ENCODE data around the gene MRPS23.

The MRPS23 gene

DNA sequence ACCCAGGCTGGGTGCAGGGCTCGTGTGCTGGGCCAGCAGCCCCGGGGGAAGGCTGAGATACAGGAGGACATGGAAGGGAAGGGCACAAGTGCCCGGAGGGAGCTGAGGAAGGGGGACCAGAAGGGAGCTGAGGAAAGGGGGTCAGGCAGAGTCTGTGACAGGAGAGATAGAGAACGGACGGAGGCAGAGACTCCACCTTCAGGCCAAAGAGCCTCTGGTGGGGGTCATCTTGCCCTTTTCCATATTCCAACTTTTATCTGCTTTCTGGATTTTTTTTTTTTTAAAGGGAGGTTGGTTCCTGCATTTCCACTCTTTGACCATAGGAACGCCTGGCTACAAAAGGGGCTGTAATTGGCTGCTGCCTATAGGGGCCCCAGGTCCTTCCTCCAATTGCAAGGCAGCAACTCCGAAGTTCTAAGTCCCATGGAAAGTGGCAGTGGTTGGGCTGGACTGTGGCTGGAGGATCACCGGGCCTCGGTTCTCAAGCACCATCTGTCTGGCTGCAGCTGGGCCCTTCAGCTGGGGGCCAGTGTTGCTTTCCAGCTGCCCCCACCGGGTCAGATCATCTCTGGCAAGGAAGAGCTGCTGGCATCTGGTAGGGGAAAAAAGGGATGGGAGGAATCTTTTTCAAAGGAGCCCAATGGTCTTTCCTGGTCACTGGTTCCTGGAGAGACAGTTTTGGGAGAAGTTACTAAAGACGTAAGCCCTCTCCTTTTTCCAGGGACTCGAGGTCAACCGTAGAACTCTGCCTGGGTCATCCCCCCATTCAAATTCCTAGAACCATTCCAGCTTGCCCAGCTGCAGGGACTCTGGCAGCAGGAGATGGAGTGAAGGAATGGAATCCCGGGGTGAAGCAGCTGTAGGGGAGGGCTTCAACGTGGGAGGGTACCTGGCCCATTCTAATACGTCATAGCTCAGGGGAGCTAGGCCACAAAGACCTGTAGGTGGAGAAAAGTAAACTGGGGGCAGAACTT is 13.1 kb upstream of the MRPS23 start:
- H3K4me3 ChIP-seq (ENCODE audit: low read length) = no peak overlapping the region
- DNase-seq (ENCODE audit: low read depth) = no peak
- TF ChIP-seq, protein P1, sequence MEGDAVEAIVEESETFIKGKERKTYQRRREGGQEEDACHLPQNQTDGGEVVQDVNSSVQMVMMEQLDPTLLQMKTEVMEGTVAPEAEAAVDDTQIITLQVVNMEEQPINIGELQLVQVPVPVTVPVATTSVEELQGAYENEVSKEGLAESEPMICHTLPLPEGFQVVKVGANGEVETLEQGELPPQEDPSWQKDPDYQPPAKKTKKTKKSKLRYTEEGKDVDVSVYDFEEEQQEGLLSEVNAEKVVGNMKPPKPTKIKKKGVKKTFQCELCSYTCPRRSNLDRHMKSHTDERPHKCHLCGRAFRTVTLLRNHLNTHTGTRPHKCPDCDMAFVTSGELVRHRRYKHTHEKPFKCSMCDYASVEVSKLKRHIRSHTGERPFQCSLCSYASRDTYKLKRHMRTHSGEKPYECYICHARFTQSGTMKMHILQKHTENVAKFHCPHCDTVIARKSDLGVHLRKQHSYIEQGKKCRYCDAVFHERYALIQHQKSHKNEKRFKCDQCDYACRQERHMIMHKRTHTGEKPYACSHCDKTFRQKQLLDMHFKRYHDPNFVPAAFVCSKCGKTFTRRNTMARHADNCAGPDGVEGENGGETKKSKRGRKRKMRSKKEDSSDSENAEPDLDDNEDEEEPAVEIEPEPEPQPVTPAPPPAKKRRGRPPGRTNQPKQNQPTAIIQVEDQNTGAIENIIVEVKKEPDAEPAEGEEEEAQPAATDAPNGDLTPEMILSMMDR (IDR thresholded peaks at IDR 0.05; ENCODE audit: insufficient read depth, low read depth, low read length, missing control alignments) = no peak

DNA sequence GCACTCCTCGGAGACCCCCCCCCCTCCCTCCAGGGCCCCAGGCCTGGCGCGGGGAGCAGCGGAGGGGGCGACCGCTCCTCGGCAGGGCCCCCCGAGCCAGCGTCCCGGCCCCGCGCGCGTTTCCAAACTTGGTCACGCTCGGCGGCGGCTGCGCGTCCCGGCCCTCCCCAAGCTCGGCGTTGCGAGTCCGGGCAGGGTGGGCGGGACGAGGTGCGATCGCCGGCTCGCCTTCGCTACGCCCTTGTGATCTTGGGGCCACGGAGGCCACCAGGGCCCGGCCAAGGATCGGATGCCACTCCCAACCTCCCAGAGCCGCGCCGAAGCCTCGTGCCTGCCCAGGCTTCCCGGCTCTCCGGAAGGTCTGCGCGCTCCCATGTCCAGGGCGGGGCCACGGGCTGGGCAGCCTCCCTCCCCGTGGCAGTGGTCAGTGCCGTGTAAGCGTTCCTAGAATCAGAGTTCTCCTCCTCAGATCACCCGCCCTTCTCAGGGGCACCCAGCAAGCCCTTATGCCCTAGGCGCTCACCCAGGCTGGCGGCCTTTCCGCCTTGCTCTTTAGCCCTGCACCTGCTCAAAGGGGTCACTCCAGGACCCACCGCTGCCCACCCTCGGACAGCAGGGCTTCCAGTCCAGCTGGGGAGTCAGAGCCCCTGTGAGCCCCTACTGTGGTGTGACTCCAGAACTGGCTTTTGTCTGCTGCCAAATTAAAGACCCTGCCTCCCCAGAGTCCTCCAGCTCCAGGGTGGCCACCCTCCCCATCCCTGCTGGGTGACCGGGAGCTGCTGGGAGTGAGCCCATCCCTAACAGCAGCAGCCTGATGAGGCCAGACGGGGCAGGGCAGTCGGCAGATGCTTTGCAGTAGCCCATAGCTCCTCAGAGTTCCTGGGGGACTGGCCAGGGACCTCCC is 12.2 kb upstream of the MRPS23 start:
- H3K4me3 ChIP-seq (ENCODE audit: low read length) = peak overlapping the region; percentile 29
- no peak for DNase-seq (ENCODE audit: low read depth)
- TF ChIP-seq, protein P1 (IDR thresholded peaks at IDR 0.05; ENCODE audit: insufficient read depth, low read depth, low read length, missing control alignments) = no peak

DNA sequence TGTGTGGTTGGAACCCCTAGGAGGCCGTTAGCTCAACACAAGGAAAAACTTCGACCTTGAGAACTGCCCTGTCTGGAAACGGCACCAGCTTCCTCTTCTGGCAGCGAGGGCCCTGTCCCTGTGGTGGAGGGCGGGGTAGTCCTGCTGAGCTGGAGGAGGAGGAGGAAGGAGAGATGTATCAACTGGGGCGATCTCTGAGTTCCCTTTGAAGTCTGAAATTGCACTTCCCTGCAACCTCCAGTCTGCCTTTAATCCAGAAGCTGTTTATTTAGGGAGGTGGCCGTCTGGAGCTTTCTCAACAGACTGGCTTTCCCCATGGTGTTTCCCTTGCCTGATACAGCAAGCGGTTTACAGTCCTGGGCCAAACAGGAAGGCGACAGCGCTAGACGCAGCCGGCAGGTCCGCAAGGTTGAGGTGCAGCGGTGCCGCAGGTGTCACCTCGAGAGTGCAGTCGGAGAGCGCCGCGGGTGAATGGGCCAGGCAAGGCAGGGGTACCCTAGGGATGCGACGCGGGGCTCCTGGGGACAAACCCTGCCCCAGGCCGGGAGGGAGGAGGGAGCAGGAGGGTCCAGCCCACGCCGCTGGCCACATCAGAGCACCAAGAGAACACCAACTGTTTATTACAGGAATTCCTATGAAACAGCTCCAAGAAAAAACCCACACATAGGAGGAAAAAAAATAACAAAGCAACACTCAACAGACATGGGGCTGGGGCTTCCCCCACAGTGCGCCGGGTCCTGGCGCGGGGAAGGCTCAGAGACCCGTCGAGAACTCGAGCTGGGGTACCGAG is 11.4 kb upstream of the MRPS23 start:
- TF ChIP-seq, protein P1 (IDR thresholded peaks at IDR 0.05; ENCODE audit: insufficient read depth, low read depth, low read length, missing control alignments) = no peak
- DNase-seq (ENCODE audit: low read depth) = peak; percentile 33
- peak overlapping the region; percentile 29 for H3K4me3 ChIP-seq (ENCODE audit: low read length)

DNA sequence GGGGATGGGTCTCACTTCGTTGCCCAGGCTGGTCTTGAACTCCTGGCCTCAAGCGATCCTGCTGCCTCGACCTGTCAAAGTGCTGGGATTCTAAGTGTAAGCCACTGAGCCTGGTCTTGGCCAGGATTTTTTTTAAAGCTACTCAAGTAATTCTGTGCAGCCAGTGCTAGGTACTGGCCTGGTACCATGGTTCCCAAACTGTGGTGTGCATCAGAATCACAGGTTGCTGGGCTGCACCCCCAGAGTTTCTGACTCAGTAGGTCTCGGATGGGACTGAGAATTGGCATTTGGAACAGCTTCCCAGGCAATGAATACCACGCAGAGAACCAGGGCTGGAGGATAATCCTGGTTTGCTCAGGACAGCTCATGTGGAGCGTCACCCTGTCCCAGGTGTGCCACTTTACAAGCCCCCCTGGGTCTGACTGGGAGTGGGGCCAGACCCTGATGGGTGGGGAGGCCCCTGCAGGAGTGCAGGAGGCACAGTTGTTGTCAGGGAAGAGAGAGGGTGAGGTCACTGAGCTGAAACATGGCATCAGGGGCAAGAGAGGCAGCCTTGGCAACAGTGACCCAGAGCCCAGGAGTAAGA is 10.7 kb upstream of the MRPS23 start:
- DNase-seq (ENCODE audit: low read depth) = no peak
- no peak overlapping the region for H3K4me3 ChIP-seq (ENCODE audit: low read length)
- TF ChIP-seq, protein P1 (IDR thresholded peaks at IDR 0.05; ENCODE audit: insufficient read depth, low read depth, low read length, missing control alignments) = no peak

DNA sequence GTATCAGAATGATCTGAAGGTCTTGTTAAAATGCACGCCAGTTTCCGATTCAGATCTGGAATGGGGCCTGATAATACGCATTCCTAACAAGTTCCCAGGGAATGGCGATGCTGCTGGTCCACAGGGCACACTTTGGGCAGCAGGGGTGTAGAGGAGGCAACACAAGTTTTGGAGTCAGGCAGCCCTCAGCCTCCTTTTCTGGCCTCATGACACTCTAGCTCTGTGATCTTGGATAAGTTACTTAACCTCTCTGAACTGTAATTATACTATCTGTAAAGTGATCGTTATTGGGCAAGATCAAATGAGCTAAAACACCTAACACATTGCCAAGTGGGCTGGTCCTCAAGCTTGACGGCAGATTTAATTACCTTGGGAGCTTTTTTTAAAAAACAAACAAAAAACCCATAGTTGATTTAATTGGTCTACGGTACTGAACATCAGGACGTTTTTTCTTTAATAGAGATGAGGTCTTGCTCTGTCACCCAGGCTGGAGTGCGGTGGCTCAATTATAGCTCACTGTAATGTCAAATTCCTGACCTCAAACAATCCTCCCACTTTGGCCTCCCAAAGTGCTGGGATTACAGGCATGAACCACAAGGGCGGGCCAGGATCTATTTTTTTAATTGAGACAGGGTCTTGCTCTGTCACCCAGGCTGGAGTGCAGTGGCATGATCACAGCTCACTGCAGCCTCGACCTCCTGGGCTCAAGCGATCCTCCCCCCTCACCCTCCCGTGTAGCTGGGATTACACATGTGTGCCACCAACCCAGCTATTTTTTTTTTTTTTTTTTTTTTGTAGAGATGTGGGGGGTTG is 10.0 kb upstream of the MRPS23 start:
- TF ChIP-seq, protein P1 (IDR thresholded peaks at IDR 0.05; ENCODE audit: insufficient read depth, low read depth, low read length, missing control alignments) = no peak
- H3K4me3 ChIP-seq (ENCODE audit: low read length) = no peak overlapping the region
- DNase-seq (ENCODE audit: low read depth) = no peak

Measured in epithelial cell of esophagus (primary cell).